GM21723 (cell line): ENCODE results near the gene DOHH.
"Not testable (repeated sequence)": the region's sequence is repeated elsewhere in the genome, so short reads cannot be mapped to it uniquely, and the experiment has no call there.

Experiments
- ATAC-seq: cut with Tn5 transposase; IDR thresholded peaks from one replicate; pipeline ENCODE4 v1.9.1; 2021; ENCODE audit warnings: mild to moderate bottlenecking, moderate library complexity; ENCODE audit not compliant: unreplicated experiment

The DOHH gene

DNA sequence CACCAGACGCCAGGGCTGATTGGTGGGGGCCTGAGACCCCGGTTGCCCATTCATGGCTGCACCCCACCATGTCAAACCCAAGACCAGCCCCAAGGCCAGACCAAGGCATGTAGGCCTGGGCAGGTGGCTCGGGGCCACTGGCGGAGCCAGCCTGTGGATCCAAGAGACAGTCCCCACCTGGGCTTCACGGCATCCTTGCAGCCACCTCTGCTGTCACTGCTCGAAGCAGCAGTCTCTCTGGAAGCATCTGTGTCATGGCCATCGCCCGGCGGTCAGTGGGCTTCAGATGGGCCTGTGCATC lies 34.7 kb upstream of the DOHH start:
- ATAC-seq = no peak

DNA sequence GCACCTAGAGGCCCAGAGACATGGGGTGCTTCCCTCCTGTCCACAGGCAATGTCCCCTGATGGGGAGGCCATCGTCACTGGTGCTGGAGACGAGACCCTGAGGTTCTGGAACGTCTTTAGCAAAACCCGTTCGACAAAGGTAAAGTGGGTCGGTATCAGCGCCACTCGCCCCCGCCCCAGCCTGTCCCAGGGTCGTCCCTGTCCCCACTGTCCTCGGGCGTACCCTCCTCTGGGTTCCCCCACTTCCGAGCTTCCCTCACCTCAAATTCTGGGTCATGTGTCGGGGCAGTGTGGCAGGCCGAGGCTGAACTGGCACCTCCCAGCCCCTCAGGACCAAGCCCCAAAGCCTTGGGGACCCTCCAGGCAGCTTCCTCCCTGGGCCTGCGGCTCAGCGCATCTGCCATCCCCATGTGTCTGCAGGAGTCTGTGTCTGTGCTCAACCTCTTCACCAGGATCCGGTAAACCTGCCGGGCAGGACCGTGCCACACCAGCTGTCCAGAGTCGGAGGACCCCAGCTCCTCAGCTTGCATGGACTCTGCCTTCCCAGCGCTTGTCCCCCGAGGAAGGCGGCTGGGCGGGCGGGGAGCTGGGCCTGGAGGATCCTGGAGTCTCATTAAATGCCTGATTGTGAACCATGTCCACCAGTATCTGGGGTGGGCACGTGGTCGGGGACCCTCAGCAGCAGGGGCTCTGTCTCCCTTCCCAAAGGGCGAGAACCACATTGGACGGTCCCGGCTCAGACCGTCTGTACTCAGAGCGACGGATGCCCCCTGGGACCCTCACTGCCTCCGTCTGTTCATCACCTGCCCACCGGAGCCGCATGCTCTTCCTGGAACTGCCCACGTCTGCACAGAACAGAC lies 34.1 kb upstream of the DOHH start:
- no peak for ATAC-seq

DNA sequence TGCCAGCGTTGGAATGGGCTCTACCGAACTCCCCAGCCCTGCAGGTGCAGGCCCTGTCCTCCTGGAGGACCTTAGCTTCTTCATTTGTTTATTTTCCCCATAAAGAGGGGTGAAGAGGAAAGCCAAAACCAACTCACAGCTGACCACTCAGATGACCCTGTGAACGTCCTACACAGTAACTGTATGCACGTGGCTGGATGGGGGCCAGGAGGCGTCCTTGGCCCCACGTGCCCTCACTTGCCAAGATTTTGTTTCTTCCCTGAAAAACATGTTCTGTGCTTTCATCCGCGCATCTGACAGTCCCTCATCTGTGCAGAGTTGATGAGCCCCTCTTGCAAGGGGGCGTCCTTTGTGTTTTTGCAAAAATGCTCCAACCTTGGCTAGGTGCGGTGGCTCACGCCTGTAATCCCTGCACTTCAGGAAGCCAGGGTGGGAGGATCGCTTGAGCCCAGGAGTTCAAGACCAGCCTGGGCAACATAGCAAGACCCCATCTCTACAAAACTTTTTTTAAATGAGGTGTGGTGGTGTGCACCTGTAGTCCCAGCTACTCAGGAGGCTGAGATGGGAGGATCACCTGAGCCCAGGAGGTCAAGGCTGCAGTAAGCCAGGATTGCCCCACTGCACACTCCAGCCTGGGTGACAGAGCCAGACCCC lies 33.2 kb upstream of the DOHH start:
- ATAC-seq = no peak

DNA sequence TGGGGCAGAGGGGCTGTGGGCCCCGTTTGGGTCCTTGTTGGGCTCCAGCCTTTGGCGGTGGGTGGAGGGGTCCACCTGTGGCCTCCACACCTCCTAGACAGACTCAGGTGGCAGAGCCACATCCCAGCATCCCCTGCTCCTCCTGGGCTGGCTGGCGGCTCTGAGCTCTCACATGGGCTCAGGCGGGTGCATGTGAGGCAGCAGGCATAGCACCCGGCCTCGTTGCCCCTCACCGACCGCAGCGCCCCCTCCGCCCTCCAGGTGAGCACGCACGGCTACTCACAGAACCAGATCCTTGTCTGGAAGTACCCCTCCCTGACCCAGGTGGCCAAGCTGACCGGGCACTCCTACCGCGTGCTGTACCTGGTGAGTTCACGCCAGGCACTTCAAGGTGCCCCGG lies 32.6 kb upstream of the DOHH start:
- ATAC-seq = no peak

DNA sequence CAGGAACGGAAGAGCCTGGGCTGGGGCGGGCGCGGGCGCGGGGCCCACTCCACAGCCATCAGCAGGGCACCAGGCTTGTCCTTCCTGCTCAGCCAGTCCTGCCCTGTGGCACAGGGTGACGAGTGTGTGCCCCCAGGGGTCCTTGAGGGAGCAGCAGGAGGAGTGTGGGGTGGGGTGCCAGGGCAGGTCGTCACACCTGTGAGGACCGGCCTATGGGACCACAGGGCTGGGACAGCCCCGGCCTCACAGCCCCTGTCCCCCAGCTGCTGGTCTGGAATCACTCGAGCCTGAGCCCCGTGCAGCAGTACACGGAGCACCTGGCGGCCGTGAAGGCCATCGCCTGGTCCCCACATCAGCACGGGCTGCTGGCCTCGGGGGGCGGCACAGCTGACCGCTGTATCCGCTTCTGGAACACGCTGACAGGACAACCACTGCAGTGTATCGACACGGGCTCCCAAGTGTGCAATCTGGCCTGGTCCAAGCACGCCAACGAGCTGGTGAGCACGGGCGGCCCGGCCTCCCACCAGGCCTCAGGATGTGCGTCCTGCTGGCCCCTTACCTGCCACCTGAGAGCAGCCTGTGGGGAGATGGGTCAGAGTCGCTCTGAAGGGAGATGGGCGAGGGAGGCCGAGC lies 31.8 kb upstream of the DOHH start:
- no peak for ATAC-seq

DNA sequence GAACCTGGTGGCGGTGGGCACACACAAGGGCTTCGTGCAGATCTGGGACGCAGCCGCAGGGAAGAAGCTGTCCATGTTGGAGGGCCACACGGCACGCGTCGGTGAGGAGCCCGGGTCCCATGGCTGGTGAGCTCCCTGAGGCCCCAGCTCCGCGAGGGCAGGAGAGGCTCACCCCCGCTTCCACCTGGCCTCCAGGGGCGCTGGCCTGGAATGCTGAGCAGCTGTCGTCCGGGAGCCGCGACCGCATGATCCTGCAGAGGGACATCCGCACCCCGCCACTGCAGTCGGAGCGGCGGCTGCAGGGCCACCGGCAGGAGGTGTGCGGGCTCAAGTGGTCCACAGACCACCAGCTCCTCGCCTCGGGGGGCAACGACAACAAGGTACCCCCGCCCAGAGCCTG lies 31.2 kb upstream of the DOHH start:
- no peak for ATAC-seq

DNA sequence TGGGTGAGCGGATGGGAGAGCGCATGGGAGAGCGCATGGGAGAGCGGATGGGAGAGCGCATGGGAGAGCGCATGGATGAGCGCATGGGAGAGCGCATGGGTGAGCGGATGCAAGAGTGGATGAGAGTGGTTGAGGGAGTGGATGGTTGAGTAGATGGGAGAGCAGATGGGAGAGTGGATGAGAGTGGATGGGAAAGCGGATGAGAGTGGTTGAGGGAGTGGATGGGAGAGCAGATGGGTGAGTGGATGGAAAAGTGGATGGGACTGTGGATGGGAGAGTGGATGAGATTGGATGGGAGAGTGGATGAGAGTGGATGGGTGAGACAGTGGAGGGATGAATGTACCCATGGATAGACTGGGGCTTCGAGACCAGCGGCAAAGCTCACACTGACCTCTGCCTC lies 29.9 kb upstream of the DOHH start:
- no peak for ATAC-seq

DNA sequence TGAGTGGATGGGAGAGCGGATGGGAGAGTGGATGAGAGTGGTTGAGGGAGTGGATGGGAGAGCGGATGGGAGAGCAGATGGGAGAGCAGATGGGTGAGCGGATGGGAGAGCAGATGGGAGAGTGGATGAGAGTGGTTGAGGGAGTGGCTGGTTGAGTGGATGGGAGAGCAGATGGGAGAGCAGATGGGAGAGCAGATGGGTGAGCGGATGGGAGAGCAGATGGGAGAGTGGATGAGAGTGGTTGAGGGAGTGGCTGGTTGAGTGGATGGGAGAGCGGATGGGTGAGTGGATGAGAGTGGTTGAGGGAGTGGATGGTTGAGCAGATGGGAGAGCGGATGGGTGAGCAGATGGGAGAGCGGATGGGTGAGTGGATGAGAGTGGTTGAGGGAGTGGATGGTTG lies 28.8 kb upstream of the DOHH start:
- not testable (repeated sequence) for ATAC-seq

DNA sequence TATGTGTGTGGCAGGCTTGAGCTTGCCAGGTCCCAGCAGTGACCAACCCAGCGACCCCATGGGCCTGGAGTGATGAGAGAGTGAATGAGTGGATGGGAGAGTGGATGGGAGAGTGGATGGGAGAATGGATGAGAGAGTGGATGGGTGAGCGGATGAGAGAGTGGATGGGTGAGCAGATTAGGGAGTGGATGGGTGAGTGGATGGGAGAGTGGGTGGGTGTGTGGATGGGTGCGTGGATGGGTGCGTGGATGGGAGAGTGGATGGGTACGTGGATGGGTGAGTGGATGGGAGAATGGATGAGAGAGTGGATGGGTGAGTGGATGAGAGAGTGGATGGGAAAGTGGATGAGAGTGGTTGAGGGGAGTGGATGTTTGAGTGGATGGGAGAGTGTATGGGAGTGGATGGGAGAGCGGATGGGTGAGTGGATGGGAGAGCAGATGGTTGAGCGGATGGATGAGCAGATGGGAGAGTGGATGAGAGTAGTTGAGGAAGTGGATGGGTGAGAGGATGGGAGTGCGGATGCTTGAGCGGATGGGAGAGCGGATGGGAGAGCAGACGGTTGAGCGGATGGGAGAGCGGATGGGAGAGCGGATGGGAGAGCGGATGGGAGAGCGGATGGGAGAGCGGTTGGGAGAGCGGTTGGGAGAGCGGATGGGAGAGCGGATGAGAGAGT lies 28.2 kb upstream of the DOHH start:
- ATAC-seq = no peak

DNA sequence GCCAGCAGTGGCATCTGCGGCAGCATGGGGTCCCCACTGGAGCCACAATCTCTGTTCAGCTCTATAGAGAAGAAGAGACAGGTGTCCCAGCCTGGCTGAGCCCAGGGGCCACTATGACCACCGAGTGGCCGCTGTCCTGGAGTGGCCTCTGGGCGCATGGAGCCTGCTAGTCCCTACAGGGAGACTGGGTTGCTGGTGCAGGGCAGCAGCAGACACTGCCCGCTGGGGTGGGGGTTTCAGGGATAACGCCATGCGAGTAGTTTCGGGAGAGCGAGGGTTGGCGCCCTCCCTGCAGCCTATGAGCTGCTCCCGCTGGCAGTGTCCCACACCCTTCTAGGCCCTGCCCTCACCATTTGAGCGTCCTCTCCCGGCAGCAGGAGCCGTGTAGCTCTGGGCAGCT lies 27.6 kb upstream of the DOHH start:
- ATAC-seq = no peak

DNA sequence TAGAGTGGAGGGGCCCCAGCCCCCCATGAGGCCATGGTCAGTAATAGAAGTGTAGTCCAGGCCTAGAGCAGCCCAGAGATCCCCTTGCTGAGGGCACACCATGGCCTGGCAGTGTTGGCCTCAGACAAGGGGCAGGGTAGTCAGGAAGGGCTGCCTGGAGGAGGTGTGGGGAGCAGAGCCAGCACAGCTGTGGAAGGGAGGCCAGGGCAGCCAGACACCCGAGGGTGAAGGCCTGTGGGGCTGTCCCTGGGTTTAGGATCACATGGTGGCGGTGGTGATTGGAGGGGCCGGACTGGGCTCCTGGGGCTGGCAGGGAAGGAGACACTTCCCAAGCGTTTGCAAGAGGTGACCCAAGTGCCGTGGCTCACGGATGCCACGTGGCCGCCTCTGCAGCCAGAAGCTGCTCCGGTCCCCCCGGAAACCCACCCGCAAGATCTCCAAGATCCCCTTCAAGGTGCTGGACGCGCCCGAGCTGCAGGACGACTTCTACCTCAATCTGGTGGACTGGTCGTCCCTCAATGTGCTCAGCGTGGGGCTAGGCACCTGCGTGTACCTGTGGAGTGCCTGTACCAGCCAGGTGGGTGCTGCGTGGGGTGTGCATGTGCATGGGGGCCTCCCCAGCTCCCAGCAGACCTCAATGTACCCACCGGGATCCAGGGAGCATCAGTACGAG lies 26.9 kb upstream of the DOHH start:
- no peak for ATAC-seq

DNA sequence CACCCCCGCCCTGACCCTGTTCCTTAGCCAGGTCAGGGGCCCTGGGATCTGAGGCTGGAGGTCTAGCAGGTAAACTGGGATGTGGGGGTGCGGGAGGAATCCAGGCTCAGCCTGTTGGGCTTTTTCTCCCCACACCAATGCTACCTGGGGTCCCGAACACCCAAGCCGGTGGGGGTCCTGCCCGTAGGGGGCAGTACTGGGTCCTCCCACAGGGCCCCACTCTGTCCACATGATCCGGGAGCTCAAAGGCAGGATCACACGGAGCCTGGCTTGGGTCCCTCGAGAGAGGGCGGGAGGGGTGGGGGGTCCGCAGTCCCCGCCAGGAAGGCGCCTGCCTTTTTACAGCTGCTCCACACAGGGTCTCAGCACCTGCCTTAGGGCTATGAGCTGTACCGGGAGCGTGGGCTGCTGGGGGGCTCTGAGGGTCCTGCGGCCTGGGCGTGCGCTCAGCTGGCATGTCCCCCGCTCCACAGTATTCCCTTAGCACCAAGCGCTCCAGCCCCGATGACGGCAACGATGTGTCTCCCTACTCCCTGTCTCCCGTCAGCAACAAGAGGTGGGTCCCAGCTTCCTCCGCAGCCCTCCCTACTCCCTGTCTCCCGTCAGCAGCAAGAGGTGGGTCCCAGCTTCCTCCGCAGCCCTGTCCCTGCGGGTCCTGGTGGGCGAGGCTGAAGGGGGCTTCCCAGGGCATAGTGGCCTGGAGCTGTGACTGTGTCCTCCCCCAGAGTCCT lies 26.2 kb upstream of the DOHH start:
- ATAC-seq = no peak

DNA sequence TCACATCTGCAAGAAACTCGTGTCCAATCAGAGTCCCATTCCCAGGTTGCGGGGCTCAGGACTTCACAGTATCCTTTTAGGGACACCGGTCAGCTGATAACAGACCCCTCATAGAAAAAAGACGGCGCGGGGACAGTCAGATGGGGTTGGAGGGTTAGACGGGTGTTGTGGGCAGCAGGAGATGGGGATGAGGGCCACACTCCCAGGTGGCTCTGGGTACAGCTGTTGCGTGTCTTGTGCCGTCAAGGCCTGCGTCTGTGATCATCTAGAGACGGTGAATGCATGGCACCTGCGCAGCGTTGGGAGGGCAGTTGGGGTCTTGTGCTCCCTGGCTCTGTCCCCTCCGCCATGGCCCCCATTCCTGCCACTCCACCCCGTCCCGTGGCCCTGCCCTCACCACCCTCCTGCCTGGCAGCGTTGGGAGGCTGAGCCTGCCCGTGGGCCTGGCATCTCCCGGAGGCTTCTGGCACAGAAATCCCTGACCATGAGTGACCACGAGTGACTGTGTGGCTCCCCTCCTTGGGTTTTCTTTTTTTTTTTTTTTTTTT lies 24.5 kb upstream of the DOHH start:
- no peak for ATAC-seq

DNA sequence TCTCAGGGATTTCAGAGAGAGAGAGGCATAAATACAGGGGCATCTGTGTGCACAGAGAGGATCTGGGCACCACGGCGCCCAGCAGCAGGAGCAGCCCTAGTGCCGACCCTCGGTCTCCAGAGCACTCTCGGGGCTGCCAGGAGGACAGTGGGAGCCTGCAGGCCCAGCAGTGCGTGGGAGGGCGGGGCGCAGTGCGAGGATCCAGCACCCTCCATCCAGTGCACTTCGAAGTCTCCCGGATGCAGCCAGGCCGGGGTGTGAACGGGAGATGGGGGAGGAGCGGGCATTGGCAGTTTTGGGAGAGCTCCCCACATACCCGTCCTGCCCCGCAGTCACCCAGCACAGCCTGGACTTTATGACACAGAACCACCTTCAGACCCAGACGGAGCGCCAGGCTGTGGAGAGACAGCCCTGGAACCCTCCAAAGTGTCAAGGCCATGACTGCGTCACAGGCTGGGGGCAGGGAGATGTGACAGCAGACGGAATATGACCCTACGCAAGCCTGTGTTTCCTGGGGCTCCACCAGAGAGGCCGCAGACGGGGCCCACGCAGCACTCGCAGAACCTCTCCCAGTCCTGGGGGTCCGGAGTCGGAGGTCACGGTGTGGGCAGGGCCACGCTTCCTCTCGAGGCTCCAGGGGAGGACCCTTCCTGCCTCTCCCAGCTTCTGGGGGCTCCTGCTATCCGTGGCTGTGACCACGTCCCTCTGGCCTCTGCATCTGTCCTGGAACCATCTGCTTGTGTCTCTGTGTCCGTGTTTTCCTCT lies 23.8 kb upstream of the DOHH start:
- ATAC-seq = no peak

DNA sequence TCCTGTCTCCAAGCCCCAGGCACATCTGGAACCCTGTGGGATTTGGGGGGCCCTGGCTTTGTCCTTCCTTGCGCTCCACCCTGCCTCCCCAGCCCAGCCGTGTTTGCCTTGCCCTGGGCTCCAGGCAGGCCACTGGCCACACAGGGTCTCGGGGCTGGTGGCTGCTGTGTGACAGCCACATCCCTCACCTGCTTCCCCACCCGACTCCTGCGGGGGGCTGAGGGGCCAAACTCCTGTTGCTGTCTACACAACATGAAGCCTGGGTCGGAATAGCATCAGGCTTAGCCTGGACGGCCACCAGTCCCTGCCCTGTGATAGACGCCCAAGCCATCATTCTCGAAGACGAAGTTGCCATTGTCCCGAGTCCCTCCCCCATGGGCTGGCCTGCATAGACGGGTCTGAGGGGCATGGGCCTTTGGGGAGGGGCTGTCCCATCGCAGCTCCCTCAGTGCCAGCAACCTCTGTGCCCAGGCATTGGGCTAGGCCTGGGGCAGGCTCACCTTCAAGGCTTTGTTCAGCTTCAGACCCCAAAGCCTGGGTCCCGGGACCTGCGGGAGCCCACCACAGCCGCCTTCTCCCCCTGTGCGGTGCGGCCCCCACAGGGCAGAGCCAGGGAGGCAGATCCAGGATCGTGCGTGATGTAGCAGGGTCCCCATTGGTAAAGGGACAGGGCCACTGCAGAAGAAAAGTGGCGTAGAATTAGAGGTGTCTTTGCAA lies 23.0 kb upstream of the DOHH start:
- ATAC-seq = no peak

DNA sequence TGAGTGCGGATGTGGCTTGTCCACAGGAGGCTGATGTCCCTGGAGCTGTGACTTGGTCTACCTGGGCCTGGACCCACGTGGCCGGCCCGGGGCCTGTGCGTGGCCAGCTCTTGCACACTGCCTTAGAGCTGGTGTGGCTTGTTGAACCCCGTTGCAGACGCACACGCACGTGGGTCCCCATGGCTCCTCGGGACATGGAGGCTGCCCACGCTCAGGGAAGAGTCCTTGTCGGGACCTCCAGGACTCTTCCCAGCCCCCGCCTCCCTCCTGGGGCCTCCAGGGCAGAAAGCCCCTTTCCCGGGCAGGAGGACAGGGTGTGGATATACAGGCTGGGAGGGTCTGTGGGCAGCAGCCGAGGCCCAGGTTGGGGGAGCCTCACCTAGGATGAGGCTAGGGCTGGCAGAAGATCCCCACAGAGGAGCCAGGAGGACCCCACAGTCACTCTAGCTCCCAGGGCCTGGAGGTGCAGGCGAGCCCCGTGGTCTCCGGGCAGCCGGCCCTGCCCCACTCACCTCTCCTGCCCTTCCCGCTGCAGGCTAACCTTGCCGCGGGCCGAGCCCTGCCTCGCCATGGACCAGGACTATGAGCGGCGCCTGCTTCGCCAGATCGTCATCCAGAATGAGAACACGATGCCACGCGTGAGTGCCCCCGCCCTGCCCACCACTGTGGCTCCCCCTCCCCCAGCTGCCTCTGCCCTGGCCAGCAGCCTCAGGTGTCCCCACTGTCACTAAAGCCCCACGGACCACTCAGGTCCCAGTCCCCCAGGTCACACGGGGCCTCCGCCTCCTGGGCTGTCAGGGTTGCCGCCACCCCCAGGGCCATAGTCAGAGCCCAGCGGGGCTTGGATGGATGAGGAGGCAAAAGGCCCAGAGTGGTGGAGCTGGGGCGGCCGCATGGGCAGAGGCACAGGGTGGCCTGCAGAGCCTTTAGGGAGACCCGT lies 22.2 kb upstream of the DOHH start:
- ATAC-seq = no peak

DNA sequence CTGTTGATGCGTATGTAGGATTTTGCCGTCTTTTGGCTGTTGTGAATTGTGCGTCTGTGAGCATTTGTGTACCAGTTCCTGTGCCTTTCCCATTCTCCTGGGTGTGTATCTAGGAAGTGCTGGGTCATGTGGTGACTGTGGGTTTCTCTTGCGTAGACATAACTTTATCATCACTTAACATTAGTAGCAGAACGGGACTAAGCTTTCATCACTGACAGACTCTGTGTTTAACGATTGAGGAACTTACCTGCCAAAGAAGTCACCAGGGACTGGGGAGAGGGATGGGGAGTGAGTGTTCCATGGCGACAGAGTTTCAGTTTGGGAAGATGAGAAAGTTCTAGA lies 20.6 kb upstream of the DOHH start:
- no peak for ATAC-seq
